Activated gamma-delta T cell treated with Interleukin-2 at 50 U/mL for 16 hours (primary cell): ENCODE measurements around the gene PYDC1.
A peak's percentile ranks its signal among the peaks of the same experiment; 100 is the strongest.
"Not testable (repeated sequence)": the region's sequence is repeated elsewhere in the genome, so short reads cannot be mapped to it uniquely, and the experiment has no call there.

Source experiments
- DNase-seq: peaks from one replicate; pipeline ENCODE4 v3.0.0-alpha.2; 2020

PYDC1 gene

GRCh38 chr16:31195861-31196260, 21.1 kb downstream of the PYDC1 start:
- DNase-seq, result not testable (repeated sequence)

- DNase-seq, result no peak
Measured at GRCh38 chr16:31194898-31195297, 22.0 kb downstream of the PYDC1 start.

- no peak for DNase-seq
Measured at GRCh38 chr16:31193874-31194273, 23.1 kb downstream of the PYDC1 start.

GRCh38 chr16:31192856-31193642, 23.9 kb downstream of the PYDC1 start:
- no peak for DNase-seq

DNA sequence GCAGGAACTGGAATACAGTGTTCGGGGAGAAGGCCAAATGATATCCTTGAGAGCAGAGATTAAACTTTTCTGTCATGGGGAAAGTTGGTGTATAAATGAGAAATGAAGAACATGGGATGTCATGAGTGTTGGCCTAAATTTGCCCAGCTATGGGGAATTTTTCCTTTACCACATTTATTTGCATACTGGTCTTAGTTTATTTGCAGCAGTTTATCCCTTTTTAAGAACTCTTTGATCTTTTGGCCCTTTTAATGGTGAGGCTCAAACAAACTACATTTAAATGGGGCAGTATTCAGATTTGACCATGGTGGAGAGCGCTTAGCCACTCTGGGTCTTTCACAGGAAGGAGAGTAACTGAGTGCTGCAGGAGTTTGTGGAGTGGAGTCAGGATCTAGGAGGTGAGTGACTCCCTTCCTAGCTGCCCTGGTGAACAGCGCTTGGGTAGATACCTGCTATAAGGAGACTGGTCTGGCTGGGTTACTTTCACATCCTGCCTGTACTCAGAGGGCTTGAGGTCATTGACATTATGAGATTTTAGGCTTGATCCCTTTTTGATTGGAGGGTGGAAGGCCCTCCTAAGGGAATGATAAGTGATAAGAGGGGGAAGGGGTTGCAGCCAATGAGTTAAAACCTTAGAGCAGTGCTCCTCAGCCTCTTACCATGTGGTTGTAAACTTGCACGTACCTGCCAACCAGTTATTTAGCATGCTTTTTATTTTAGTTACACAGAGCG, 25.1 kb downstream of the PYDC1 start:
- no peak for DNase-seq

DNA sequence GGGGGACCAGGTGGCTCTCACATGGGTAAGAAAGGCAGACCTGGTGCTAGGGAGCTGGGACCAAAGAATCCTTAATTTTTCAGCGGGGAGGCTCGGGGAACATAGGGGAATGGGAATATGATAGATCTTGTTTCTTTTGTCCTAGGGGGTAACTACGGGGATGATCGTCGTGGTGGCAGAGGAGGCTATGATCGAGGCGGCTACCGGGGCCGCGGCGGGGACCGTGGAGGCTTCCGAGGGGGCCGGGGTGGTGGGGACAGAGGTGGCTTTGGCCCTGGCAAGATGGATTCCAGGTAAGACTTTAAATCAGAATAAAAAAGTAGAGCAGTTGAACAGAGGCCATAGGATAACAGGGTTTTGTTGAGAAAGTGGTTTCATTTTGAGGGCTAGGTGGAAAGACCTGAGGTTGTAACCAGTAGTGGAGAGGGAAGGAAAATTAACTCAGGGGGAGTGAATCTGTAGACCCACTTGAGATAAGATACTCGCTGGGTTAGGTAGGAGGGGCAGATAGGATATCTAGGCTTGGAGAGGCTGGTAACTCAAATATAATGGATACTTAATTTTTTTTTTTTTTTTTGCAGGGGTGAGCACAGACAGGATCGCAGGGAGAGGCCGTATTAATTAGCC, 26.0 kb downstream of the PYDC1 start:
- DNase-seq, result no peak

- DNase-seq, result no peak
Measured at GRCh38 chr16:31190061-31190460, 26.9 kb downstream of the PYDC1 start.

- no peak for DNase-seq
Measured at GRCh38 chr16:31189412-31189778, 27.5 kb downstream of the PYDC1 start.

GRCh38 chr16:31188450-31189411, 28.2 kb downstream of the PYDC1 start:
- DNase-seq, result no peak

DNA sequence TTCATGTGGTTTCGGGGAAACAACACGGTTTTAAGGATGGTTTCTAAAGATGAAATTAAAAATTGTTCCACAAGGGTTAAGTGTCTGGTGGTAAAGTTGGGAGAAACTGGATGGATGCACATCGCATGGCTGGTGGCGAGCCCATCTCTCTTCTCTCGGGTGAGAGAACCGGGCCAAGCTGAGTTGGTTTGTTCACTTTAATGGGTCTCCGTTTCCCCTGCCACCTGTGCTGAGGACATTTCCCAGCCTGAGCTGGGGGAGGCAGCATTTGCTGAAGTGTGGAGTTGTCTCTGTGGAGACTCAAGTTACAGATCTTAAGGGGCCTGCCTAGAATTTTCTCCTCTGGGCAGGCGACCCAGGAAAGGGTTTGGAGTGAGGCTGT, 29.1 kb downstream of the PYDC1 start:
- DNase-seq, result no peak

GRCh38 chr16:31186930-31187807, 29.8 kb downstream of the PYDC1 start:
- no peak for DNase-seq

DNA sequence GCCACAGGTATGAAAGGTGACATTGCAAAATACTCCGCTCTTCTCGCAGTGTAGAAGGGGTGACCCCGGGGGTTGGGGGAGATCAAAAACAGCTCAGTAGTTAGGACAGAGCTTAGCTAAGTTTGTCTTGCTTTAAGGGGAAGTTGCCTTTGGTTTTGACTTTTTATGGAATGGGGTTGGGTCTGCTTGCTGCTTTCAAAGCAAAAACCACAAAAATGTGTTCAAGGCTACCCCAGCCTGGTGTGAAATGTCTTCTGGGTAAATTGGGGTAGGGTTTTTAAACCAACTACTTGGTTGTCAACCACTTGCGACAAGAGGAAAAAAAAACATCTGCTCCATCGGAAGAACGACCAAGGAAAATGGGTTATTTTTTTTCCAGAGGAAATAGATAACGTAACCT, 30.8 kb downstream of the PYDC1 start:
- no peak for DNase-seq

GRCh38 chr16:31185339-31185738, 31.6 kb downstream of the PYDC1 start:
- no peak for DNase-seq

- no peak for DNase-seq
Measured at GRCh38 chr16:31184888-31185287, 32.0 kb downstream of the PYDC1 start.

DNA sequence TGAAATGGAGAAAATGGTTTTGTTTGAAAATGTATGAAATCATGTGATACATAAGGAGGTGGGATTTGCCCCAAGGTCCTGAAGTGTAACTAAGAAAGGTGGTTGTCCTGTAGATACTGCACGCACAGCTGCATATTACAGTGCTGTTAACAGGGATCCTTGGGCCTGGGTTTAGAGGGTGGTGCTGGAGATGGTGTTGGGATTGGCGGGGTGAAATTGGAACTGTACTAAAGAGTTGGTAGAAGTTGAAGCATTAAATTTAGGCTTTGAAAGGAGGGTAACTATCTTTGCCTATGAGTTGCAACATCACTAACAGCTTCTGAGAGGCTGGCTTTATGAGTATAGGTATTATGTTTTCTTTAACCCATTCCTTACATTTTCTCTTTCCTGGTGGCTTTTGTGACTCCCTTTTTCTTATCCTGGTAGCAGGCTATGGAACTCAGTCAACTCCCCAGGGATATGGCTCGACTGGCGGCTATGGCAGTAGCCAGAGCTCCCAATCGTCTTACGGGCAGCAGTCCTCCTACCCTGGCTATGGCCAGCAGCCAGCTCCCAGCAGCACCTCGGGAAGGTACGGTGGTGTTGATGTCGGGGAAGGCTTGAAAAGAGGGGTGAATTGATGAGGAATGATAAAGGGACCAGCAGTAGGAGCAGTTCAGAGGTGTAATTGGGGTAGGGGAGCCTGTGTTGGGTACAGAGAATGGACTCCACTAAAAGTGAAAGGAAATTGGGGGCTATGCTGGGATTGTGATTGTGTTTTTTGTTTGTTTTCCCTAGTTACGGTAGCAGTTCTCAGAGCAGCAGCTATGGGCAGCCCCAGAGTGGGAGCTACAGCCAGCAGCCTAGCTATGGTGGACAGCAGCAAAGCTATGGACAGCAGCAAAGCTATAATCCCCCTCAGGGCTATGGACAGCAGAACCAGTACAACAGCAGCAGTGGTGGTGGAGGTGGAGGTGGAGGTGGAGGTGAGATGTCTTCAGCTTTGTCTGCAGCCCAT, 33.2 kb downstream of the PYDC1 start:
- DNase-seq, result no peak

DNA sequence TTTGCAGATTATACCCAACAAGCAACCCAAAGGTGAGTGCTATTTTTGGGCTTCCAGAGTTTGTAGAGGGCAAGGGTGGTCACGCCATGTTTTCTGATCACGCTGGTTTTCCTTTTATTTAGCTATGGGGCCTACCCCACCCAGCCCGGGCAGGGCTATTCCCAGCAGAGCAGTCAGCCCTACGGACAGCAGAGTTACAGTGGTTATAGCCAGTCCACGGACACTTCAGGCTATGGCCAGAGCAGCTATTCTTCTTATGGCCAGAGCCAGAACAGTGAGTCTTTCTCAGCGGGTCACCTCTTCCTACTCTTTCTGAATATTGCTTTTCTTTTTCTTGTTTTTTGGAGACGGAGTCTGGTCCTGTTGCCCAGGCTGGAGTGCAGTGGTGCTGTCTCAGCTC, 34.5 kb downstream of the PYDC1 start:
- DNase-seq, result no peak

DNA sequence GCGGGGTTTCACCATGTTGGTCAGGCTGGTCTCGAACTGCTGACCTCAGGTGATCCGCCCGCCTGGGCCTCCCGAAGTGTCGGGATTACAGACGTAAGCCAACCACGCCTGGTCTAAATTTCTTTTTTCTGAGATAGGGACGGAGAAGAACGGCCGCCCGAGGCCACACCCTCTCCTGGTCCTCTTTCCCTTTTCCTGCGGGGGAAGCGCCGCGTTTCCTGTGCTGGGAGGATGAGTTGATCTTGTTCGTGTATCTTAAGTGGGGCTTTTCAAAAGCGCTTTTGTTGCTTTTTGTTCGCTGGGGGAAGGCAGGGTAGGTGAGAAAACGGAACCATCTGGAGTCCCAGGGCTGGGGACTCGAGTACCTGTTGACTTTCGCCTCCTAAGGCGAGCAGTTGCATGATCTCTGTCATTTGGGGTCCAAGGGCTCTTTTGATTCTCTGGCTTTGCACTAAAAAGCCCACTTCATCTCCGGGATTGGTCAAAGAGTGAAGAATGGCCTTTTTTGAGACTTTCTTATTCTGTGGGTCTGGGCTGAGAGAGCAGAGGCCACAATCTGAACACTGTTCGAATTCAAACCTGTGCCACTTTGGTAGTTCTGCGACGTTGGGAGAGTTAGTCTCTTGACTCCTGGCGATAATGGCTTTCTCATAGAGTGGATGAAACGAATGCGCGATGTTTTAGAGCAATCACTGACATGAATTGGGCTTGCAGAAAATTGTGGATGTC, 35.7 kb downstream of the PYDC1 start:
- no peak for DNase-seq

DNA sequence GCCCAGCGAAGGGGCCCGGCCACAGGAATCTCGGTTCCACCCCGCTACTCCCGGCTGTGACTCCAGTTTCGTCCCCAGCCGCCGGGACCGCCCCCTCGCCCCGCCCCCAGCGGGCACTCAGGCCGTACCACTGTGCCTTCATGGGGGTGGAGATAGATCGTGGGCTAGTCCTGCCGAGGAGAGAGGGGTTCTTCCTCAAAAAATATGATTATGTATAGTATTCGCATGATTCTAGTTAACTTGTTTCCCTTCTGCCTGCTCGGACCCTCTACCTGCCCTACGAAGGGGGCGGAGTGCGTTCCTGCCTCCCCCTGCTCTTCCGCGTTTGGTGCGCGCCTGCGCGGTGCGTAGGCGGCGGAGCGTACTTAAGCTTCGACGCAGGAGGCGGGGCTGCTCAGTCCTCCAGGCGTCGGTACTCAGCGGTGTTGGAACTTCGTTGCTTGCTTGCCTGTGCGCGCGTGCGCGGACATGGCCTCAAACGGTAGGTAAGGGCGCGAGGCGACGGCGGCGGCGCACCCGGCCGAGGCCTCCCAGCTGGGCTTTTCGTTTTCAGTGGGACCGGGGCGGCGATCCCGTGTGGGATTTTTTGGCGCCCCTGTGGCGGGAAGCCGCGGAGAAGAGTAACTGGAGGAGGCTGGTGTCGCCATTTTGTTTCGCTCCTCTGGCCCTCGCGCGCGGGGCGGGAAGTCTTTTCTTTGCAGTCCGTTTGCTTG, 37.0 kb downstream of the PYDC1 start, which contains the start of gene FUS:
Gene FUS, plus strand, starts transcription at position 393 of the 713 bp plus-strand sequence. Its CDS starts 76 bp downstream, at position 469.
- DNase-seq, result peak; percentile 88

- DNase-seq, result no peak
Measured at GRCh38 chr16:31179219-31179746, 37.7 kb downstream of the PYDC1 start.
